CD4-positive, alpha-beta T cell treated with Interleukin-4 for 1 hour (primary cell): Measurements from ENCODE around the gene DAPK1.
"Not testable (repeated sequence)": the region's sequence is repeated elsewhere in the genome, so short reads cannot be mapped to it uniquely, and the experiment has no call there.

ENCODE experiments used
- DNase-seq, 2 donors: peaks; one replicate each; pipeline ENCODE4 v3.0.0-alpha.2; 2020 to 2022

The DAPK1 gene

DNA sequence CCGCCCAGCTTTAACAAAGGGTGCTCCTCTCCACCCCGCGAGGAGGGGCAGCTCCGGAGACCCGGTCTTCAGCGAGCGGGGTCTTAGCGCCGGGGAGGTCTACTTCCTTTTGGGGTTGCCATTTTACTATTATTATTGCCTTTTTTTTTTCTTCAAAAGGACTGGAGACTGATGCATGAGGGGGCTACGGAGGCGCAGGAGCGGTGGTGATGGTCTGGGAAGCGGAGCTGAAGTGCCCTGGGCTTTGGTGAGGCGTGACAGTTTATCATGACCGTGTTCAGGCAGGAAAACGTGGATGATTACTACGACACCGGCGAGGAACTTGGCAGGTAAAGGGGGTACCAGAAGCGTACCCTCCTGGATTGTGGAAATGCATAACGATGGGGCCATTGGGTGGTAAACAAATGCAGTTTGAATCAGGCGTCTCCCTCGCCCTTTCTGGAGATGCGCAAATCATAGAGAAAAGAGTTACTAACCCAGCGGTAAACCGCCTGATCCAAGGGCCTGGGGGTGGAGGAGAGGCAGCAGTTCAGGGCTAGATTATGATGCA lies 1.2 kb downstream of the DAPK1 start:
- no peak for DNase-seq

DNA sequence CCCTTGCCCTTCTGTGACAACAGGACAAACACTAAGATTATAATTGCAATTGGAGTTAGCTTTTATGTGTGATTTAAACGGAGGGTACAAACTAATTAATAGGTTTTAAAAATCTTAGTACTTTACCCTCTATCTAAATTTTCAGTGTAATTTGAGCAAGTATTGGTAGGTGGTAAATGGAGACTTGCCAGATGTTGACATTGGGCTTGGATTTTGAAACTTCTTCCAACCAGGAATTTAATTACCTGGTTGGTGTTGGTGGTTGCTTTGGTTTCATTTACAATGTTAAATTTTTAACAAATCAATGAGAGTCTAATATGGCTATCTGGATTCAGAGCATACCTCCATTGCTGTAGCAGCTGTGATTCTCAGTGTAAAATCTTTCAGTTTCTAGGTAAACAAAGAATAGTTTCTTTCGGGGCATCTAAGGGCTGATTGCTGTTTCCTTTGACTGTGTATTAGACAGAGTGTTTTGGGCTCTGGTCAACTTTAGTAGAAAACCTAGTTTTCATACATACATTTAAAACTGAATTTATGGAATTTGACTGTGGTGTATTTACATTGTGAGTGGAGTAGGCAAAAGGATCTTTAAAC lies 1.9 kb downstream of the DAPK1 start:
- DNase-seq = no peak

GRCh38 chr9:87500491-87501270 lies 3.0 kb downstream of the DAPK1 start:
- DNase-seq = no peak

DNA sequence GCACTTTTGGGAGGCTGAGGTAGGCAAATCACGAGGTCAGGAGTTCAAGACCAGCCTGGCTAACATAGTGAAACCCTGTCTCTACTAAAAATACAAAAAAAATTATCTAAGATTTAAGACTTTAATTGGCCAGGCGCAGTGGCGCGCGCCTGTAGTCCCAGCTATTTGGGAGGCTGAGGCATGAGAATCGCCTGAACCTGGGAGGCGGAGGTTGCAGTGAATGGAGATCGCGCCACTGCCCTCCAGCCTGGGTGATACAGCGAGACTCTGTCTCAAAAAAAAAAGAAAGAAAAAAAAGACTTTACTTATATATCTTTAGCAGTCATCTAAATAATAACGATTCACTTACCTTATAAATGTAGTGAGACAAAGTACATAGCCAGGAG lies 3.6 kb downstream of the DAPK1 start:
- DNase-seq = not testable (repeated sequence)

DNA sequence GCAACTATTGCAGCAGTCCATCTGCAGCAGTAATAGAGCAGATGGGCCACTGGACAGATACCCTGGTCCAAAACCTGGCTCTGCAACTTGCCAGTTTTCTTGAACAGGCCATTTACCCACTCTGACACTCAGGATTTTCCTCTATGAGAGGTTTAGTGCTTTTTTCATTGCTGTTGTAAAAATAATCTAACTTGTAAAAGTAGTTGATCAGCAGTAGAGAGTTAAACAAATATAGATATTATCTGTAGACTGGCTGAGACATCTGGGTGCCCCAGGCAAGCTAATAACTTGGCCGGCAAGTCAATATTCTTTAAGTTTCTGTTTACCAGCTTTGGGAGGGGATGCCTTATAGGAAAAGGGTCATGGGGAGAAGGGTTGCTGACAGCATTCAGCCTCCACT lies 4.1 kb downstream of the DAPK1 start:
- no peak for DNase-seq

- no peak for DNase-seq
Measured at GRCh38 chr9:87502391-87503221, 4.9 kb downstream of the DAPK1 start.

- no peak for DNase-seq
Measured at GRCh38 chr9:87503430-87503829, 5.8 kb downstream of the DAPK1 start.

DNA sequence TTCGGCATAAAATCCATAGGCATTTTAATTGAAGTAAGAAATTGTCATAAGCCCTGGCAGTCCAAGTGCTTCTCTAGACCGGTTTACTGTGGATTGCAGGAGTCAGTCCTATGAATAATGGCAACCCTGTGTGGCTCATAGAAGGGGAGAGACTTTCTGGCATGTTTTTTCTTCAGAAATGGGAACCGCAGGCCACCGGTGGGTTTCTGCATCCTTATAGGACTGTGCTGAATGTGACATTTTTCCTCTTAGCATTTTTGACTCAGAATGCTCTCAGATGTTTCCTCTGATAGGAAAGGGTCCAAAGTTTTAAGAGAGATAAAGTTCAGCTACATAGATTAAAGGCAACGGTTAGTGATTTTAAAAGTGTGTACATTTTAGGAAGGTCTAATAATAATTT lies 6.3 kb downstream of the DAPK1 start:
- no peak for DNase-seq

DNA sequence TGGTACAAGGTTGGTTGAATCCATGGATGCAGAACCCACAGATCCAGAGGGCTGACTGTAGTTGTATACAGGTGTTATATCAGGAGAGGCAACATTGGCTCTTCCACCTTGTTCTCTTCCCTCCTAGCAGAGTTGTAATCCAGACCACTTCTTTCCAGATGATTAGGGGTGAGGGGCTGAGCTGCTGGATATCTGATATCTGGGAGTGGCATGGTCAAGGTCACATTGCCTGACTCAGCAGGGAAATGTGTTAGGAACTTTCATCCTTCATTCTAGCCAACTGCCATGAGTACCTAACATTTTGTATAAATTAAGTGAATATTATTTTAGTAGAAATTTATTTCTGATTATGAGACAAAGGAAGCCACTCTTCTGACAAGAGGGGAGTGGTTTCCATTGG lies 7.3 kb downstream of the DAPK1 start:
- no peak for DNase-seq

- DNase-seq = no peak
Measured at GRCh38 chr9:87505869-87506678, 8.4 kb downstream of the DAPK1 start.

- DNase-seq = no peak
Measured at GRCh38 chr9:87507576-87507975, 9.9 kb downstream of the DAPK1 start.

DNA sequence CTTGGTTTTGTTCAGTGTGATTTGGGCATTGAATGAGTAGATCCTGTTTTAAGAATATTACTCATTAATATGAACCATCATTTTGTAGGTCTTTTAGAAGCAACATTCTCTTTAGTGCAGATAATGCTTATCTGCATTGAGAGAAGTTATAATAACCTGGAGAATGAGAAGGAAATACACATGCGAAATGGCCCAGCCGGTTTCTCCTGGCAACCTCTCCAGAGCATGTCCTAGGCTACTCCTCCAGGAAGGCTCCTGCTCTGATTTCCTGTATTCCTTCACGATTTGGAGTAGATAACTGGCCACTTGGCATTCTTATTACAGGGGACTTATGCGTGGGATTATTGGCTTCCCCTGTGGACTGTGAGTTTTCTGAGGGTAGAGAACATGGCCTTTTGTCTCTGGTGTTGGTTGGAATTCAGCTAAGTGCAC lies 12.6 kb downstream of the DAPK1 start:
- no peak for DNase-seq

DNA sequence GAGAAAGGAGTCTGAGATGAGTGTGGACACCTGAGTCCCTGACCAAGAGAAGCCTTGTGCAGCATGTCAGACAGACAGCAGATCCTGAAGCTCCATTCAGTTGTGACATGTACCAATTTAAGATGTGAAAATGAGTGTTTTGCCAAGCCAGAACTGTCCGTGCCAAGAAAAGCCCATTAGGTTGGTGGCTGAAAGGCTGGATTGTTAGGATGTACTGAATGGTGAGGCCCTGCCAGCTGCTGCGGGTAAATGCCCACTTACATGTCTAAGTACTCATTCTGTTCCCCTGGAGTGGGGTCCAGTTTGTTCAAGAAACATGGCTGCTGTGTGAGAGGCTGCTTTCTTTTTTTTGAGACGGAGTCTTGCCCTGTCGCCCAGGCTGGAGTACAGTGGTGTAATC lies 14.6 kb downstream of the DAPK1 start:
- DNase-seq = no peak

DNA sequence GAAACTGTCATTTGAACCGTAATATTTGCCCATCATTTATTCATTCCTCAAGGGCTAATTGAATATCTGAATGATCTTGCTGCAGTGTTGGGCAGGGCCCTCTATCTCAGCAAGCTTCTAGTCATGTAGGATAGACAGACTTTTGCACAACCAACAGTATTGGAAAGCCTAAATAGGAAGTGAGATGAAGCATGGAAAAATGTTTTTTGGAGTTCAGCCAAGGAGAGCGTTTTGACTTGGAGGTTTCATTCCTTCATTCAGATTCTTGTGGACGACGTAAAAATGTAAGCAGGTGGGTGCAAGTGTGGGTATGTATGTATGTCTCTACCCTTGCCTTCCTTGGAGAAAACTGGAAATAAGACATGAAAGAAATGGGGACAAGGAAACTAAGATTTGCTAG lies 15.5 kb downstream of the DAPK1 start:
- no peak for DNase-seq

DNA sequence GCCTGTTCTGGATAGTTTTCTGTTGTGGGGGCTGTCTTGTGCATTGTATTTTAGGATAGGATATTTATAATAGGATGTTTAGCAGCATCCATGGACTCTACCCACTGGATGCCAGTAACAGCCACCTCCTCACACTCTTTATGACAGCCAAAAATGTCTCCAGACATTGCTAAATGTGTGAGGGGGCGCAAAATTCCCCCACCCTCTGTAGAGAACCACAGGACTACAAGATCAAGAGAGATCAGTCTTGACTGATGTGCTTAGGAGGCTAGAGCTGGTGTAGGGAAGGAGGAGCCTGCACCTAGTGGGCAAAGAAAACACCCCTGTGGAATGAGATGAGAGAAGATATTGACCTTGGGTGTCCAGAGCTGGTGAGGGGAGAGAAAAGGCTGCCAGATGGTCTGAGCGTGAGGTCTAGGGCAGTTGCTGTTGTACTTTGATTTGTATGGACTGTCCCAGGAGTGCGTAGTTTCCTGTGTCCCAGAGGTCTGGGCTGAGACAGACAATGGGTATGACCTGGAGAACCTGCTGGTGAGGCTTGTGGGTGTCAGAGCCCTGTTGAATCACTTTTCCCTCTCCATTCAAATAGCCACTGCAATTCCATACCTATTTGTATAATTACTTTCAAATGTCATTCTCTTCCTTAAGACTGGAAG lies 16.3 kb downstream of the DAPK1 start:
- no peak for DNase-seq

- DNase-seq = no peak
Measured at GRCh38 chr9:87515006-87515405, 17.3 kb downstream of the DAPK1 start.

GRCh38 chr9:87515588-87516221 lies 18.0 kb downstream of the DAPK1 start:
- no peak for DNase-seq

DNA sequence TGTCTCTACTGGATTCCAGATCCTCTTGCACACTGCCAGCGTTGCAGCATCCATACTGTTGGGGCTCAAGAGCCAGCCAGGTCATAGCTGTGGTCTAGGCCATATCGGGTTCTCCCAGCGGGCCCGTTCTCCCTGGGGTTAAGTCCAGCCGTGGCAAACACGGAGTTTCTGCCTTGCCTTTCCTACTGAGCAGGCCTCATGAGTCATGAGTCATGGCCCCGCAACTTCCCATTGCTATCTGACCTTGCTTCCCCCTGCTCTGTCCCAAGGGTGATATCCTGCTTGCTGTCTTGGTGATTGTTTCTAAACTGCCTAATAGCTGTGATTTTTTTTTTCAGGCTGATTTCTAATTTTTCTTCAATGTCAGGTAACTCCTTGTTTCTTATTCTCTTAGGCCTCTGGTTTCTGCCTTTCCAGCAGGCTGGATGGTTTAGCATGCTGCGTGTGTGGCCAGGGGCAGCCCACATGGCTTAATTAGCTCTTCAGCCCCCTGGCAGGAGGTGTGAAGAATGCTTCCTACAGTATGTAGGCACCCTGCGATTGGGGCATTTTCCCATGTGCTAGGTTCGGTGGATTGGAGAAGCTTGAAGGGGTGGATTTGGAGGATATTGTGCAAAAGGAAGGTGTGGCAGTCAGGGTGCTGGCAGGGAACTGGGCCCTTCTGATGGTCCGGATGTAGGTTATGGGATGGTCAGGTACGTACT lies 18.7 kb downstream of the DAPK1 start:
- DNase-seq = peak in 1 of 2 donors; percentile 67

- DNase-seq = no peak
Measured at GRCh38 chr9:87516926-87517290, 19.2 kb downstream of the DAPK1 start.

GRCh38 chr9:87517732-87518131 lies 20.1 kb downstream of the DAPK1 start:
- no peak for DNase-seq
